DMS153 (cell line): ENCODE results near the gene ANKFY1.
A peak's percentile ranks its signal among the peaks of the same experiment; 100 is the strongest.
"Not testable (repeated sequence)": the region's sequence is repeated elsewhere in the genome, so short reads cannot be mapped to it uniquely, and the experiment has no call there.

ENCODE experiments used
- DNase-seq: peaks from one replicate; lab custom pipeline; 2025; lab: John Stamatoyannopoulos, UW

ANKFY1 gene

GRCh38 chr17:4219241-4219640 lies 44.5 kb downstream of the ANKFY1 start:
- DNase-seq: no peak

GRCh38 chr17:4215882-4216570 lies 47.8 kb downstream of the ANKFY1 start:
- DNase-seq: peak; percentile 32

GRCh38 chr17:4214157-4214556 lies 49.6 kb downstream of the ANKFY1 start:
- no peak for DNase-seq

- DNase-seq: no peak
Measured at GRCh38 chr17:4209611-4210010, 54.2 kb downstream of the ANKFY1 start.

- DNase-seq: no peak
Measured at GRCh38 chr17:4208238-4208637, 55.5 kb downstream of the ANKFY1 start.

- DNase-seq: no peak
Measured at GRCh38 chr17:4206962-4207361, 56.8 kb downstream of the ANKFY1 start.

- DNase-seq: no peak
Measured at GRCh38 chr17:4205917-4206316, 57.9 kb downstream of the ANKFY1 start.

- DNase-seq: no peak
Measured at GRCh38 chr17:4204710-4205173, 59.0 kb downstream of the ANKFY1 start.

GRCh38 chr17:4204190-4204589 lies 59.6 kb downstream of the ANKFY1 start:
- no peak for DNase-seq

- no peak for DNase-seq
Measured at GRCh38 chr17:4201226-4201625, 62.6 kb downstream of the ANKFY1 start.

- no peak for DNase-seq
Measured at GRCh38 chr17:4199818-4200402, 63.9 kb downstream of the ANKFY1 start.

GRCh38 chr17:4198995-4199394 lies 64.8 kb downstream of the ANKFY1 start:
- no peak for DNase-seq

- DNase-seq: no peak
Measured at GRCh38 chr17:4195306-4195705, 68.5 kb downstream of the ANKFY1 start.

GRCh38 chr17:4194796-4195195 lies 69.0 kb downstream of the ANKFY1 start:
- no peak for DNase-seq

- DNase-seq: not testable (repeated sequence)
Measured at GRCh38 chr17:4190791-4191190, 73.0 kb downstream of the ANKFY1 start.

GRCh38 chr17:4189280-4189679 lies 74.5 kb downstream of the ANKFY1 start:
- DNase-seq: no peak

- DNase-seq: no peak
Measured at GRCh38 chr17:4188076-4188475, 75.7 kb downstream of the ANKFY1 start.

- no peak for DNase-seq
Measured at GRCh38 chr17:4187076-4187475, 76.7 kb downstream of the ANKFY1 start.

- no peak for DNase-seq
Measured at GRCh38 chr17:4186357-4186881, 77.4 kb downstream of the ANKFY1 start.

- no peak for DNase-seq
Measured at GRCh38 chr17:4185656-4186055, 78.1 kb downstream of the ANKFY1 start.

GRCh38 chr17:4184811-4185210 lies 79.0 kb downstream of the ANKFY1 start:
- no peak for DNase-seq

- DNase-seq: no peak
Measured at GRCh38 chr17:4182043-4182442, 81.7 kb downstream of the ANKFY1 start.

- DNase-seq: no peak
Measured at GRCh38 chr17:4180791-4181190, 83.0 kb downstream of the ANKFY1 start.

- DNase-seq: no peak
Measured at GRCh38 chr17:4179071-4179470, 84.7 kb downstream of the ANKFY1 start.
